SK-N-SH (cell line): ENCODE data around the gene MTG1. TPM values are rescaled to one million over a fixed set of nuclear protein-coding genes. Genes with fewer than 3 reads are reported as not detected.

Experiments
- CTCF ChIA-PET: fragments of 300-600, 350-600 bp; formaldehyde crosslinking; extraction: SDS; loops from one replicate; lab custom pipeline; 2021; lab: Yijun Ruan, JAX
- POLR2A ChIA-PET: fragments of 350-600 bp; sonication (Branson Sonifier 250); formaldehyde crosslinking; extraction: SDS; loops from one replicate; lab custom pipeline; 2020; ENCODE audit warnings: antibody characterized with exemption, inconsistent platforms; lab: Yijun Ruan, JAX
- DNase-seq: peaks from one replicate; pipeline ENCODE4 v3.0.0; 2012
- H2AFZ ChIP-seq: fragments of 200-600 bp; sonication (generic); 2 replicates; pipeline ENCODE4 v1.8.1; 2016; ENCODE audit warnings: antibody characterized with exemption, mild to moderate bottlenecking, low read depth
- H3F3A ChIP-seq: fragments of 200-600 bp; sonication (generic); replicated peaks from 2 replicates; pipeline ENCODE3; 2016; ENCODE audit warnings: antibody characterized with exemption, mild to moderate bottlenecking; ENCODE audit not compliant: insufficient read depth
- H3K27ac ChIP-seq, 2 experiments: fragments of 200-500 bp in 1 of 2; fragments of 200-600 bp in 1 of 2; sonication (Bioruptor generic) in 1 of 2; sonication (generic), shearing (Covaris generic) in 1 of 2; 2 replicates each; pipeline versions ENCODE4 v1.5.1 to v1.6.1; 2014 to 2016; ENCODE audit warnings: low read depth in 2 of 2, inconsistent platforms in 1 of 2, low read length in 1 of 2, mild to moderate bottlenecking in 1 of 2, mixed read lengths in 1 of 2
- H3K27me3 ChIP-seq: fragments of 200-600 bp; sonication (generic), shearing (Covaris generic); 2 replicates; pipeline ENCODE4 v1.6.1; 2016; ENCODE audit warnings: mixed run types; ENCODE audit not compliant: insufficient read depth
- H3K36me3 ChIP-seq, 2 experiments: fragments of 200-500 bp in 1 of 2; fragments of 200-600 bp in 1 of 2; sonication (Bioruptor generic) in 1 of 2; sonication (generic) in 1 of 2; replicated peaks in 1 of 2; 2 replicates each; pipeline versions ENCODE3 to v1.5.1; 2014 to 2016; ENCODE audit warnings: low read length in 1 of 2, mild to moderate bottlenecking in 1 of 2; ENCODE audit not compliant: insufficient read depth in 2 of 2, control insufficient read depth in 1 of 2
- H3K4me1 ChIP-seq, 2 experiments: fragments of 200-500 bp in 1 of 2; fragments of 200-600 bp in 1 of 2; sonication (Bioruptor generic) in 1 of 2; sonication (generic), shearing (Covaris generic) in 1 of 2; 2 replicates each; pipeline versions ENCODE4 v1.5.1 to v1.6.1; 2014 to 2016; ENCODE audit warnings: low read depth in 1 of 2, low read length in 1 of 2, mixed run types in 1 of 2; ENCODE audit not compliant: insufficient read depth in 2 of 2, control insufficient read depth in 1 of 2
- H3K4me2 ChIP-seq: fragments of 200-600 bp; sonication (generic), shearing (Covaris generic); 2 replicates; pipeline ENCODE4 v1.6.1; 2017; ENCODE audit warnings: mixed run types
- H3K4me3 ChIP-seq, 2 experiments: fragments of 200-500 bp in 1 of 2; fragments of 200-600 bp in 1 of 2; sonication (Bioruptor generic) in 1 of 2; sonication (generic), shearing (Covaris generic) in 1 of 2; 2 replicates each; pipeline versions ENCODE4 v1.5.1 to v1.8.1; 2014 to 2016; ENCODE audit warnings: low read depth in 2 of 2, inconsistent platforms in 1 of 2, low read length in 1 of 2, mild to moderate bottlenecking in 1 of 2, mixed read lengths in 1 of 2, moderate library complexity in 1 of 2
- H3K79me2 ChIP-seq: fragments of 200-600 bp; sonication (generic); 2 replicates; pipeline ENCODE4 v1.8.1; 2017; ENCODE audit warnings: mild to moderate bottlenecking; ENCODE audit not compliant: insufficient read depth
- H3K9ac ChIP-seq: fragments of 200-600 bp; sonication (generic); 2 replicates; pipeline ENCODE4 v1.6.1; 2017; ENCODE audit warnings: mixed run types
- H3K9me2 ChIP-seq: fragments of 200-600 bp; sonication (generic); 2 replicates; pipeline ENCODE4 v1.6.1; 2017; ENCODE audit warnings: mixed run types
- H3K9me3 ChIP-seq: fragments of 200-600 bp; sonication (generic); 2 replicates; pipeline ENCODE4 v1.6.1; 2017; ENCODE audit warnings: mixed run types, mild to moderate bottlenecking, moderate library complexity
- H4K20me1 ChIP-seq: fragments of 200-600 bp; sonication (generic); 2 replicates; pipeline ENCODE4 v1.6.1; 2017; ENCODE audit warnings: mild to moderate bottlenecking, mixed run types; ENCODE audit not compliant: insufficient read depth
- CHD2 ChIP-seq: fragments of 150-350 bp; IDR thresholded peaks from 2 replicates; pipeline ENCODE4 v1.6.1; 2018; ENCODE audit warnings: low read length; ENCODE audit not compliant: partially characterized antibody
- ELF1 ChIP-seq: IDR thresholded peaks from 2 replicates; pipeline ENCODE4 v1.4.0; 2012
- EP300 ChIP-seq, 2 experiments: IDR thresholded peaks; 2 replicates each; pipeline versions ENCODE4 v1.4.0 to v1.6.1; 2012; ENCODE audit warnings: borderline replicate concordance in 1 of 2, low read depth in 1 of 2, low read length in 1 of 2
- EZH2phosphoT487 ChIP-seq: fragments of 200-600 bp; sonication (generic); IDR thresholded peaks from 2 replicates; pipeline ENCODE4 v1.6.1; 2017; ENCODE audit warnings: low read depth, mixed run types, mild to moderate bottlenecking, antibody characterized with exemption, moderate library complexity, borderline replicate concordance
- FOSL2 ChIP-seq: IDR thresholded peaks from 2 replicates; pipeline ENCODE4 v1.4.0; 2012; ENCODE audit warnings: low read depth, mild to moderate bottlenecking, moderate library complexity, borderline replicate concordance
- FOXJ3 ChIP-seq: sonication (generic); formaldehyde crosslinking; IDR thresholded peaks from 2 replicates; pipeline ENCODE4 v1.5.1; 2020; ENCODE audit warnings: mild to moderate bottlenecking, missing genetic modification reagents
- MEF2A ChIP-seq: IDR thresholded peaks from 2 replicates; pipeline ENCODE4 v1.4.0; 2012; ENCODE audit warnings: low read depth, borderline replicate concordance
- MXI1 ChIP-seq: IDR thresholded peaks from 2 replicates; pipeline ENCODE4 v1.6.1; 2012; ENCODE audit warnings: mild to moderate bottlenecking, low read depth, low read length, improper control_type of control experiment
- NFIC ChIP-seq: IDR thresholded peaks from 2 replicates; pipeline ENCODE4 v1.4.0; 2012; ENCODE audit warnings: borderline replicate concordance
- NRF1 ChIP-seq: IDR thresholded peaks from 2 replicates; pipeline ENCODE4 v1.6.1; 2012; ENCODE audit warnings: low read depth, mild to moderate bottlenecking, low read length
- RFX5 ChIP-seq: IDR thresholded peaks from 2 replicates; pipeline ENCODE4 v1.6.1; 2012; ENCODE audit warnings: mild to moderate bottlenecking, improper control_type of control experiment, low read length
- TEAD4 ChIP-seq: IDR thresholded peaks from 2 replicates; pipeline ENCODE4 v1.4.0; 2012; ENCODE audit warnings: mild to moderate bottlenecking, borderline replicate concordance; ENCODE audit not compliant: insufficient read depth
- WGBS: methylation state at CpG from one replicate; pipeline ENCODE4 v1.1.6; 2017; ENCODE audit warnings: low lambda C conversion rate; 5-methylcytosine and 5-hydroxymethylcytosine counted together
- polyA plus RNA-seq, 3 experiments: library from polyadenylated mRNA; depleted of rRNA; stranded (reverse); fragments of >200 nt; gene quantifications; 2 replicates each; pipeline ENCODE4 v1.2.3, GENCODE V29; 2012
- TF ChIP-seq, protein P1 (sequence below): IDR thresholded peaks from 2 replicates; pipeline ENCODE4 v1.6.1; 2012; ENCODE audit warnings: mild to moderate bottlenecking, low read depth, low read length, moderate library complexity
- TF ChIP-seq, protein P2 (sequence below): fragments of 150-350 bp; IDR thresholded peaks from 2 replicates; pipeline ENCODE4 v1.6.1; 2016; ENCODE audit warnings: mild to moderate bottlenecking, low read depth, low read length

Gene MTG1
- polyA plus RNA-seq, 1 of the 3 experiments (the other 2 are of a cell fraction): 86.4 TPM

DNA sequence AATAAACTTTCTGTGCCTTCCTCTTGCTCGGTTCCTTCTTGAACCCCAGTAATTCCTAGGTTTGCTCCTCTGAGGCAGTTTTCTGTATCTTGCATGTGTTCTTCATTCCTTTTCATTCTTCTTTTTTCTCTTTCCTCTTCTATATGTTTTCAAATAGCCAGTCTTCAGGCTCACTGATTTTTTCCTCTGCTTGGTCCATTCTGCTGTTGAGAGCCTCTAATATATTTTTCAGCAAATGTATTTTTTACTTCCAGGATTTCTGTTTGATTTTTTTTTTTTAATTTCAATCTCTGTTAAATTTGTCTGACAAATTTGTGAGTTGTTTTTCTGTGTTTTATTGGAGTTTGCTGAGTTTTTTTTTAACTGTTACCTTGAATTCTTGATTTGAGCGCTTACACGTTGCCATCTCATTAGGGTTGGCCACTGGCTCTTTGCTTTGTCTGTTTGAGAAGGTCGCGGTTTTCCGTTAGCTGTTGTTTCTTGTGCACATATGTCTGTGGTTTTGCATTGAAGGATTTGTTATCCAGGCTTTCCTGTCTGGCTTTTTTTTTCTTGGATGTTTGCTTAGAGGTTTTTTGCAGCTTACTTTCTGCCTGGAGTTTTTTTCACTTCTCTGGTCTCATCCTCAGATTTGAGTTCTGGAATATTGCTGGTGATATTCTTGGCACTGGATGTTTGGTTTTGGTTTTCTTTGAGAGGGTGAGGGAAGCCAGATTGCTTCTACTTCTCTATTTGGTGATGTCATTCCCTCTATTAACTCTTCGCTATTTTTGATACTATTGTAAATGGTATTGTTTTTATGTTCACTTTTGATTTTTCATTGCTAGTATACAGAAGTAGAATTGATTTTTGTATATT is 17.8 kb downstream of the MTG1 start:
- Histone ChIP-seq H3K9me2 (no peaks in the 10 kb centered on the region), H3K4me3 (no peak overlapping the region), H3K79me2 (peaks cover 70% of the 10 kb centered on the region), H3K27ac (no peak overlapping the region), H3K9me3 (peaks cover 22% of the 10 kb centered on the region), H3K27me3 (no peaks in the 10 kb centered on the region), H2AFZ (no peak overlapping the region), H3F3A (peaks cover 4% of the 10 kb centered on the region), H3K4me2 (no peak overlapping the region), H3K9ac (no peak overlapping the region), H3K4me1 (no peaks in the 10 kb centered on the region)
- POLR2A ChIA-PET: no interaction called here
- WGBS: 96% methylated on average over 7 of the region's 7 CpGs
- CTCF ChIA-PET: interaction anchor here (1.7 kb wide), 1 partner anchor 9 kb away, joined by 4 read pairs; no protein-coding TSS in a partner anchor
- TF ChIP-seq, protein P1, sequence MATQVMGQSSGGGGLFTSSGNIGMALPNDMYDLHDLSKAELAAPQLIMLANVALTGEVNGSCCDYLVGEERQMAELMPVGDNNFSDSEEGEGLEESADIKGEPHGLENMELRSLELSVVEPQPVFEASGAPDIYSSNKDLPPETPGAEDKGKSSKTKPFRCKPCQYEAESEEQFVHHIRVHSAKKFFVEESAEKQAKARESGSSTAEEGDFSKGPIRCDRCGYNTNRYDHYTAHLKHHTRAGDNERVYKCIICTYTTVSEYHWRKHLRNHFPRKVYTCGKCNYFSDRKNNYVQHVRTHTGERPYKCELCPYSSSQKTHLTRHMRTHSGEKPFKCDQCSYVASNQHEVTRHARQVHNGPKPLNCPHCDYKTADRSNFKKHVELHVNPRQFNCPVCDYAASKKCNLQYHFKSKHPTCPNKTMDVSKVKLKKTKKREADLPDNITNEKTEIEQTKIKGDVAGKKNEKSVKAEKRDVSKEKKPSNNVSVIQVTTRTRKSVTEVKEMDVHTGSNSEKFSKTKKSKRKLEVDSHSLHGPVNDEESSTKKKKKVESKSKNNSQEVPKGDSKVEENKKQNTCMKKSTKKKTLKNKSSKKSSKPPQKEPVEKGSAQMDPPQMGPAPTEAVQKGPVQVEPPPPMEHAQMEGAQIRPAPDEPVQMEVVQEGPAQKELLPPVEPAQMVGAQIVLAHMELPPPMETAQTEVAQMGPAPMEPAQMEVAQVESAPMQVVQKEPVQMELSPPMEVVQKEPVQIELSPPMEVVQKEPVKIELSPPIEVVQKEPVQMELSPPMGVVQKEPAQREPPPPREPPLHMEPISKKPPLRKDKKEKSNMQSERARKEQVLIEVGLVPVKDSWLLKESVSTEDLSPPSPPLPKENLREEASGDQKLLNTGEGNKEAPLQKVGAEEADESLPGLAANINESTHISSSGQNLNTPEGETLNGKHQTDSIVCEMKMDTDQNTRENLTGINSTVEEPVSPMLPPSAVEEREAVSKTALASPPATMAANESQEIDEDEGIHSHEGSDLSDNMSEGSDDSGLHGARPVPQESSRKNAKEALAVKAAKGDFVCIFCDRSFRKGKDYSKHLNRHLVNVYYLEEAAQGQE: no peak
- TF ChIP-seq MEF2A (no peak), TEAD4 (no peak), FOXJ3 (no peak), FOSL2 (no peak)
- TF ChIP-seq, all 33 proteins: peak for 0
- H4K20me1 ChIP-seq: peaks cover 4% of the 10 kb centered on the region; the same call in 1 of the 2 replicates
- DNase-seq: no peak
- peaks cover 58 to 77% of the 10 kb centered on the region in 2 experiments for H3K36me3 ChIP-seq

DNA sequence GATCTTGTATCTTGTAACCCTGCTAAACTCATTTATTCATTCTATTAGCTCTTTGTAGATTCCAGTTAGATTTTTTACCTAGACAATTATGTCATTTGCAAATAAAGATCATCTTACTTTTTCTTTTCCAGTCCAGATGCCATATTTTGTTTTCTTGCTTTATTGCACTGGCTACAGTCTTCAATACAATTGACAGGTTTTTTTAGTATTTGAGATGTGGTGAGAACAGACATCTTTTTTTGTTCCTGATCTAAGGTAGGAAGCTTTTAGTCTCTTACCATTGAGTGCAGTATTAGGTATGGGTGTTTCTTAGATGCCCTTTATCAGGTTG is 18.4 kb downstream of the MTG1 start:
- ChIA-PET POLR2A (no interaction called here), CTCF (interaction anchor here (1.2 to 1.7 kb wide), 2 partner anchors 9 to 14 kb away, joined by 4 read pairs; no protein-coding TSS in a partner anchor)
- H3F3A ChIP-seq: no peaks in the 10 kb centered on the region
- H2AFZ ChIP-seq: no peak overlapping the region
- no peak overlapping the region for H3K27ac ChIP-seq
- H3K9me2 ChIP-seq: no peaks in the 10 kb centered on the region
- peaks cover 54 to 71% of the 10 kb centered on the region in 2 experiments for H3K36me3 ChIP-seq
- H3K27me3 ChIP-seq: no peaks in the 10 kb centered on the region
- H3K79me2 ChIP-seq: peaks cover 64% of the 10 kb centered on the region
- no peak overlapping the region for H3K4me2 ChIP-seq
- DNase-seq: no peak
- H3K9ac ChIP-seq: no peak overlapping the region
- H3K9me3 ChIP-seq: peaks cover 22% of the 10 kb centered on the region
- no peak for TF ChIP-seq NRF1
- no peak for TF ChIP-seq ELF1
- no peak for TF ChIP-seq MXI1
- TF ChIP-seq EZH2phosphoT487: no peak
- TF ChIP-seq FOSL2: no peak
- no peak for TF ChIP-seq RFX5
- TF ChIP-seq NFIC: no peak
- TF ChIP-seq, protein P2, sequence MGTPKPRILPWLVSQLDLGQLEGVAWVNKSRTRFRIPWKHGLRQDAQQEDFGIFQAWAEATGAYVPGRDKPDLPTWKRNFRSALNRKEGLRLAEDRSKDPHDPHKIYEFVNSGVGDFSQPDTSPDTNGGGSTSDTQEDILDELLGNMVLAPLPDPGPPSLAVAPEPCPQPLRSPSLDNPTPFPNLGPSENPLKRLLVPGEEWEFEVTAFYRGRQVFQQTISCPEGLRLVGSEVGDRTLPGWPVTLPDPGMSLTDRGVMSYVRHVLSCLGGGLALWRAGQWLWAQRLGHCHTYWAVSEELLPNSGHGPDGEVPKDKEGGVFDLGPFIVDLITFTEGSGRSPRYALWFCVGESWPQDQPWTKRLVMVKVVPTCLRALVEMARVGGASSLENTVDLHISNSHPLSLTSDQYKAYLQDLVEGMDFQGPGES: no peak
- no peak for TF ChIP-seq EP300 (IDR thresholded peaks at IDR 0.05; ENCODE audit: borderline replicate concordance in 1 of 2, low read depth in 1 of 2, low read length in 1 of 2)
- TF ChIP-seq, protein P1: no peak
- TF ChIP-seq CHD2: no peak
- H3K4me3 ChIP-seq: no peak overlapping the region
- no peaks in the 10 kb centered on the region; the same call in 1 of the 2 replicates for H4K20me1 ChIP-seq
- no peaks in the 10 kb centered on the region for H3K4me1 ChIP-seq
